ENCODE results near the gene EMSY.
"Not testable (repeated sequence)": the region's sequence is repeated elsewhere in the genome, so short reads cannot be mapped to it uniquely, and the experiment has no call there.

The EMSY gene

GRCh38 chr11:76577226-76577920 is 132.6 kb downstream of the EMSY start:
- no peak for DNase-seq

DNA sequence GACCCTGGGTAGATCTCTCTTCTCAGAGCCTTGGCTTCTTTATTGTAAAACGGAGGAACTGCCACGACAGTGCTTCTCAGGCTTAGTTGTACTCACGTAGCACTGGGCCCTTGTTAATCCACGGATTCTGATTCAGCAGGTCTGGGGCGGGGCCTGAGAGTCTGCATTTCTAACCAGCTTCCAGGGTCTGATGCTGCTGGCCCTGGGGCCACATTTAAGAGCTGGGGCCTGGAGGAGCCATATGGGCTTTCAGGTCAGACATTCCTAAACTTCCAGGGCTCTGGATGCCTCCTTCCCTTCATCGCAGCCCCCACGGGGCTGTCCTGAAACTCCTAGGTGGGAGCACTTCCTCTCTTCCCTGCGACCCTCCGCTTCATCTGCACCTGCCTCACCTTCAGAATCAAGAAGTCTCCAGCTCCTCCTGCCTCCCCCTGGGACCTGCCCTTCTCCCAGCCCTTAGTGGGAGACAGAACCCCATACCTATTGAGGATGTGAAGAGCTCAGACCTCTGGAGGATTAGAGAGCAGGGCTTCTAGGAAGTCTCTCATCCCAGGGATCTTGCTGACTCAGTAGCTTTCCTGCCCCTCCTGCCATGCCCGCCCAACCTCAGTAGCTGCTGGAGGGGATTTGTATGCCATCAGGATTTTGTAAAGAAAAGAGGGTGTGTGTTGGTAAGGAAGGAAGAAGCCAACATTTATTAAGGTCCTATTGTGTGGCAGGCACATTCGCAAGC is 133.3 kb downstream of the EMSY start:
- DNase-seq = no peak

- no peak for DNase-seq
Observed at GRCh38 chr11:76578654-76579055, 133.8 kb downstream of the EMSY start.

DNA sequence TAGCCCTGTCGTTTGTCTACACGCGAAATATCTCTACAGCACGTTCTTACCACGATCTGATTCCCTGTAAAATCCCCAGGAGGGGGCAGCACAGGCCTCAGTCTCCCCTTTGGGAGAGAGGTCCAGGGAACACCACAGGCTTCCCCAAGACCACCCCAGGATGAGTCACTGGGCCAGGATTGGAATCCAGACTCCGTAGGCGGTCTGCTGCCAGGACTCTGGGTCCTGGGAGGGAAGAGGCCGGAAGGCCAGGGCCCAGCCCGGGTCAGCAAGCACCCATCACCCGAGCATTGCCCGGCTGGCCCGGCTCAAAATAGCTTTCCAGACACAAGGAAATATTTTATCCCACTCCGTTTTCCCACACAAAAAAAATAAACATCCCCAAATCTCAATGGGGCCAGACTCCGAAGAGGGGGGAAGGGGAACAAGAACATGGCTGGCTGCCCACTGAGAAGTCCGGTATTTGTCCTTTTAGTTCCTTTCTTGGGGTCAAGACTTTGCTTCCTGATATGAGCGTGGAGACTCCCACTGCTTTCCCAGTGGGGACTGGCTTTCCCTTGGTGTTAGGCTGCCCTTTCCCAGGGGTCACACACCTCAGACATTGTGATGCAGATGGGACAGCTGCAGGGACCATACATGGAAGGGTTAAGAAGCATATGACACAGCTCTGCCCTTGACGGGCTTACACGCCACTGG is 134.4 kb downstream of the EMSY start:
- DNase-seq = no peak

- DNase-seq = no peak
Observed at GRCh38 chr11:76579752-76580151, 134.9 kb downstream of the EMSY start.

DNA sequence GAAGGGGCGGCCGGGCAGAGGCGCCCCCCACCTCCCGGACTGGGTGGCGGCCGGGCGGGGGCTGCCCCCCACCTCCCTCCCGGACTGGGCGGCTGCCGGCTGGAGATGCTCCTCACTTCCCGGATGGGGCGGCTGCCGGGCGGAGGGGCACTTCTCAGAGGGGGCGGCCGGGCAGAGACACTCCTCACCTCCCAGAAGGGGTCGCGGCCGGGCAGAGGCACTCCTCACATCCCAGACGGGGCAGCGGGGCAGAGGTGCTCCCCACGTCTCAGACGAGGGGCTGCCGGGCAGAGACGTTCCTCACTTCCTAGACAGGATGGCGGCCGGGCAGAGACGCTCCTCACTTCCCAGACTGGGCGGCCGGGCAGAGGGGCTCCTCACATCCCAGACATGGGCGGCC is 137.7 kb downstream of the EMSY start:
- not testable (repeated sequence) for DNase-seq

DNA sequence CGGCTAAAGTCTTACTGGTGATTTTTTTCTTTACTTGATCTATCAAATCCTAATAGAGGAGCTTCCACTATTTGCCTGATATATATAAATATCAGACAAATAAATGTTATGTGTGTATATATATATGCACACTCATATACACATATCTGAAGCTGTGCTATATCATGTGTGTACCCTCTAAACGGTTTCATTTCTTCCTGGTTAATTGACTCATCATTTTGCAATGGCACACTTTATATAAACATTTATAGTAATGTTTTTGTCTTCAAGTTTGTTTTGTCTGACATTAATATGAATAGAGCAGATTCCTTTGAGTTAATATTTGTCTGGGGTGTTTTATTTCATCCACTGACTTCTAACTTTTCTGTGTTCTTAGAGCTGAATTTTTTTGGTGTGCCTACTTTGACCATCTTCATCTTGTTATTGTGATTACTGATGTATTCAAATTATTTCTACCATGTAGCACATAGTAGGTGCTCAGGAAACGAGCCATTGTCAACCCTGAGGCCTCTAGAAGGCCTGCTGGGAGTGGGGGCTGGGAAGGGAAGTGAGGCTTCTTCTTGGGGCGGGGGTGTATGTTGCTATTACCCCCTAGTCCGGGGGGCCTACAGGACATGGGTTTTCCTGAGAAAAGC is 143.1 kb downstream of the EMSY start:
- no peak for DNase-seq

DNA sequence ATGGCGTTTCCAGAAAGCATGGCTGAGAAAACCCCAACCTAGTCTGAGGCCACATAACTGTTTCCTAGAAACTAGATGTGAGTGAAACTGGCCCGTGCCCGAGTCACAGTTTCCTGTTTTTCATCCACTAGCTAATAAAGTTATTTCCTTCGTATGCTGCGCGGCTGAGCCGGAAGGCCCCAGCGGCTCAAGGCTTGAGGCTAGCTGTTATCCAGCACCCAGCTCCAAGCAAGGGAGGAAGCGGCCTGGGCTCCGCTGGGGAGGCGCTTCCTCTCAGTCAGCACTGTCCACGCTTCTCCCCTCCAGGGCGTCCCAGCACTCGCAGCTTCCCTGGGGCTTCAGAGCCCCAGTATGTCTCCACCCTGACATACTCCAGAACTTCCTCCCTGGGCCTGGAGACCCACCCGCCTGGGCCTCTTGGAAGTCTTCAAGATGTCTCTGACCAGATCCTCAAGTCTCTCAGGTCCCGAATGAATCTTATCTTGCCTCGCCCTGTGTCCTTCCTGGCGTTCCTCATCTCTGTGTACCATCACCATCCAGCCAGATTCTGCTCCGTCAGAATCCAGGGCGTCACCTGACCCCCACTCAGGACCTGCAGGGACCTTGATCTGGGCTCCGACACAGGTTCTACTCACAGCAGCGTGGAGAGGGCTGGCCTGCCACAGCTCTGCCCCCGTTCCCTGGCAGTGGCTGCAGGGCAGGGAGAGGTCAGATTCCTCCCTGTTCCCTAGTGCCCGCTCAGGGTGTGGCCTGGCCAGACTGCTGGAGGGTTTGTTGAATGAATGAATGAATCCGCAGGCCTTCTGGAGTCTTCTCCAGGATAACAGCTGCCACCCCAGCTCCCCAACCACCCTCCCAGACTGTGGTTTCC is 143.9 kb downstream of the EMSY start:
- DNase-seq = peak; percentile 34

DNA sequence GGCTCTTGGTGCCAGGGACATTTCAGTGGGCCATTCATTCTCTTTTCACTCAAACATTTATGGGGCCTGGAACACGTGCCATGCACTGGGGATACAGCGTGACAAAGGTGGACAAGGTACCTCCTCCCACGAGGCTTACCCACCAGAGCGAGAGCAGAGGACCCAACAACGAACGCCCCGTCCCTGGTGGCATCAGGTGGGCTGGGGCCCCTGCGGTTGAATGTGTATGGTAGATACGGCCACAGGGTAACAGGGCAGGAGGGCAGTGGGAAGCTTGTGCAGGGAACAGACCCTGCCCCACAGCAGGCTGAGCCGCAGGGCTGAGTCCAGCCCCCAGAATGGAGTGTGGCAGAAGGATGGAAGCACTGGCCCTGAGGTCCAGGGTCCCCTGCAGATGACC is 144.7 kb downstream of the EMSY start:
- DNase-seq = no peak

DNA sequence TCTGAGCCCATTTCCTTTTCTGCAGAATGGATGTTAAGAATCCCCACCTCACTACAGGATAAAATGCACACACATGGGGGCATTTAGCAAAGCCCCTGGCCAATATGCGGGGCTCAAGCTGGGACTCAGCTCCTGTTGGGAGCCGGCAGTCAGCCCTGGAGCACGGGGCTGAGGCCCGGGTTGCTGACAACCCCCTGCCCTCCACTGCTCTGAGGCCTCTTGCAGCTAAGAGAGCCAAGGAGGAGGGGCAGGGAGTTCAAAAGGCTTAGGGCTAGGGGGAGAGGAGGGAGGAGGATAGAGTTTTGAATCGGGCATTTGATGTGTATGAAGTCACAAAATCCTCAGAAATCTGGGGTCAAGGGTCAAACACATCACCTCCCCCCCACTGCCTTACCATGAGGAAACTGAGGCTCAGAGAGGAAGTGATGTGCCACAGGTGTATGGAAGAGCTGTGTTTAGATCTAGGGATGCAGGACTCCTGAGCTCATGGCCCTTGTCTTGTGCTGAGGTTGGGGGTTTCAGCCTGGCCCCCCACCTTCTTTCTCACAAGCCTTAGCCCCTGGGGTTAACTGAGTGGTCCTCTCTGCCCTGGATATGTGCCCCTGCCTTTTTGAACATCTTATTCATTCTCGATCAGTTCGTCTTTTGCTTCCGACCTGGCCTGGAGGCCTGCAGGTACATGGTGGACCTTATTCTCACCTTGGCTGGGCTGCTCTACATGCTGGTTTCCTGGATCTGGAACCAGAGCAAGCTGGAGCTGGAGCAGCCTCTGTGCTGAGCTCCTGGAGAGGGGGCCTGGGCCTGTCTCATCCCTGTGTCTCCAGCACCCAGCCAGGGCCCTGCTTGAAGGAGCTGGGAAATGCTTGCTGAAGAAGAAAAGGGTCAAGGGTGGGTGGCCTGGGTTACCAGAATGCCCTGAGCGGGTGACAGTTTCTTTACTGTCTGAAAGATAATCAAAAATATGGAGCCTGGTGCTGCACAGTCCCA is 145.4 kb downstream of the EMSY start:
- no peak for DNase-seq

- DNase-seq = no peak
Observed at GRCh38 chr11:76591416-76591815, 146.6 kb downstream of the EMSY start.

GRCh38 chr11:76592025-76592914 is 147.5 kb downstream of the EMSY start:
- no peak for DNase-seq

- no peak for DNase-seq
Observed at GRCh38 chr11:76592961-76593360, 148.1 kb downstream of the EMSY start.

GRCh38 chr11:76595091-76595490 is 150.3 kb downstream of the EMSY start:
- not testable (repeated sequence) for DNase-seq

GRCh38 chr11:76596652-76597051 is 151.8 kb downstream of the EMSY start:
- no peak for DNase-seq

GRCh38 chr11:76597533-76598425 is 153.0 kb downstream of the EMSY start:
- no peak for DNase-seq

DNA sequence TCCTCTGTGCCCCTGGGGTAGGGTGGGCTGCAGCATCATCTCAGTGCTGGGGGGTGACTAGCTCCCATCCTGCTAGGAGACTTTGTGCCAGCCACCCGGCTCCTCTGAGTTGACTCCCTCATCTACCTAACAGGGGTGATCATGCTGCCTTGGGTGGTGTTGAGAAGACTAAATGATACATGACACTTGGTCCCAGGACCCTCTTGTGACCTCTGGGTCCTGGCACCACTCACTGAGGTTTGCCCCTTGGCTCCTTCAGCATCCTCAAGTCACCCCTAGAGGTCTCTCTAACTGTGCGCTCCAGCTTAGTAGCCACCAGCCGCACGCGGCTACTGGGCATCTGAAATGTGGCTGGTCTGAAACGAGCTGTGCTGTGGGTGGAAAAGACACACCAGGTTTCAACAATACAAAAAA is 153.6 kb downstream of the EMSY start:
- peak; percentile 79 for DNase-seq

DNA sequence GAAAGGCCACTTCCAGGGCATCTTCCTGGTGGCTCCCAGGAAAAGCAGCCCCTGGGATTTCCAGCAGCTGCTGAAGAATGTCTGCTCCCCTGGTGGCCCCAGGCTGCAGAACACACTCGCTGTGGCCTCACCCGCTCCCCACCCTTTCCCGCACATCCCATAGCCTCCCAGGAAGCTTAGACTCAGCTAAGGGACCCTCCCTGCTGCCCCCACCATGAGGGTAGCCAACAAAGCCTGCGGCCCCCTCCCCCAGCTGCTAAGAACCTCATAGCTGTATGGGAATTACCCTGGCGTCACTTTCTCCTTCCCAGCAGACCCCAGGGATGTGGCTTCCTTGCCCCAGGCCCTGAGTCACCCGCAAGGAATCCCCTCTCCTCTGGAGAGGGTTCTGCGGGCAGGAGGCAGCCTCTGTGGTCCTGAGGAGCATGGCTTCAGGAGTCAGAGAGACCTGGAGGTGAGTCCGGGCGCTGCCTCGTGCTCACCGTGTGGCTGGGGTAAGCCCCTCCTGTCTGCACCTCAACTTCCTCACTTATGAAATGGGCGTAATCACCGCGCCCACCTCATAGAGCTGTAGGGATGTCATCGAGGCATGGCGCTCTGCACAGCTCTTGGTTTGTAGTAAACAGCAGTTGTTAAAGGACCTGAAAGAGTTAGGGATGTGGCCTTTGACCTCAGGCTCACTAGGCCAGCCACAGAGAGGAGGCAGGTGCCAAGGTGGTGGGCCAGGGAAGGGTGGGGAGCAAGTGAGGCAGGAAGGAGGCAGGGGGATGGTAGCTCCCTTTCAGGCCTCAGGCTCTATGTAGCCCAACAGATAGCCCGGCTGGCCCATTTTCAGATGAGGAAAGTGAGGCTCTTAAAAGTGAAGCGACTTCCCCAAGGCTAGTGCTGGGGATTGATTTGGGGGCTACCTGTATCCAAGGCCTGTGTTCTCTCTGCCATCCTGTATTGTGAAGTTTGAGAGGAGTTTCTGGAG is 154.5 kb downstream of the EMSY start:
- DNase-seq = no peak
